ENCODE measurements around the gene ALOXE3. TPM values are rescaled to one million over a fixed set of nuclear protein-coding genes. Genes with fewer than 3 reads are reported as not detected.

The ALOXE3 gene
- total RNA-seq, 1 donor from 2014 or later = not detected

- no peaks in the 10 kb centered on the region for H3K36me3 Mint-ChIP-seq
- no peak overlapping the region for H3K27ac Mint-ChIP-seq
- no peak overlapping the region for H3K27ac ChIP-seq
- peaks cover 51% of the 10 kb centered on the region for H3K27me3 ChIP-seq
- no peaks in the 10 kb centered on the region for H3K79me2 ChIP-seq (ENCODE audit: low read depth)
- no peak for DNase-seq (ENCODE audit: low spot score)
- H3K27me3 Mint-ChIP-seq (ENCODE audit: insufficient read depth, low read depth) = peaks cover 21% of the 10 kb centered on the region
- no peak overlapping the region for H2AFZ ChIP-seq (replicated peaks)
- peaks cover 2% of the 10 kb centered on the region for H3K9me3 Mint-ChIP-seq
- no peaks in the 10 kb centered on the region for H4K20me1 ChIP-seq (ENCODE audit: low read depth)
- TF ChIP-seq EZH2 (IDR thresholded peaks at IDR 0.05) (no peak), EZH2phosphoT487 (IDR thresholded peaks at IDR 0.05) (no peak), CTCF (IDR thresholded peaks at IDR 0.05) (no peak)
- H3K4me2 ChIP-seq = no peak overlapping the region
- no peaks in the 10 kb centered on the region for H3K36me3 ChIP-seq
- H3K4me3 ChIP-seq = no peak overlapping the region
- no peaks in the 10 kb centered on the region for H3F3A ChIP-seq (ENCODE audit: low read depth)
- H3K9ac ChIP-seq = no peak overlapping the region
- H3K4me1 Mint-ChIP-seq = no peaks in the 10 kb centered on the region
- H3K9me3 ChIP-seq (ENCODE audit: low read depth) = no peaks in the 10 kb centered on the region
- H3K4me1 ChIP-seq = peaks cover 4% of the 10 kb centered on the region
- no peak overlapping the region for H3K4me3 Mint-ChIP-seq
Measured at GRCh38 chr17:8081876-8082275, 36.4 kb downstream of the ALOXE3 start.

- H3K36me3 Mint-ChIP-seq = no peaks in the 10 kb centered on the region
- H3F3A ChIP-seq (ENCODE audit: low read depth) = no peaks in the 10 kb centered on the region
- H3K9ac ChIP-seq = no peak overlapping the region
- no peak overlapping the region for H2AFZ ChIP-seq (replicated peaks)
- no peaks in the 10 kb centered on the region for H3K36me3 ChIP-seq
- no peaks in the 10 kb centered on the region for H3K79me2 ChIP-seq (ENCODE audit: low read depth)
- DNase-seq (ENCODE audit: low spot score) = no peak
- H3K27me3 Mint-ChIP-seq (ENCODE audit: insufficient read depth, low read depth) = peaks cover 28% of the 10 kb centered on the region
- H3K9me3 Mint-ChIP-seq = peaks cover 2% of the 10 kb centered on the region
- no peaks in the 10 kb centered on the region for H3K4me1 Mint-ChIP-seq
- TF ChIP-seq EZH2phosphoT487 (IDR thresholded peaks at IDR 0.05) = no peak
- no peak for TF ChIP-seq CTCF (IDR thresholded peaks at IDR 0.05)
- TF ChIP-seq EZH2 (IDR thresholded peaks at IDR 0.05) = no peak
- peak overlapping the region; percentile 89 for H3K4me2 ChIP-seq
- H3K27ac Mint-ChIP-seq = no peak overlapping the region
- H3K9me3 ChIP-seq (ENCODE audit: low read depth) = no peaks in the 10 kb centered on the region
- peak overlapping the region; percentile 90 for H3K4me3 Mint-ChIP-seq
- H3K4me1 ChIP-seq = peaks cover 4% of the 10 kb centered on the region
- no peaks in the 10 kb centered on the region for H4K20me1 ChIP-seq (ENCODE audit: low read depth)
- no peak overlapping the region for H3K4me3 ChIP-seq
- peaks cover 61% of the 10 kb centered on the region for H3K27me3 ChIP-seq
- H3K27ac ChIP-seq = no peak overlapping the region
Measured at GRCh38 chr17:8080799-8081219, 37.5 kb downstream of the ALOXE3 start.

GRCh38 chr17:8080208-8080798, 38.0 kb downstream of the ALOXE3 start:
- H3K27ac ChIP-seq = no peak overlapping the region
- H3K4me3 ChIP-seq = peak overlapping the region; percentile 69
- H3K4me1 Mint-ChIP-seq = no peaks in the 10 kb centered on the region
- H3K36me3 Mint-ChIP-seq = no peaks in the 10 kb centered on the region
- no peak for DNase-seq (ENCODE audit: low spot score)
- no peak overlapping the region for H2AFZ ChIP-seq (replicated peaks)
- H3K27me3 Mint-ChIP-seq (ENCODE audit: insufficient read depth, low read depth) = peaks cover 30% of the 10 kb centered on the region
- H3K4me1 ChIP-seq = peaks cover 4% of the 10 kb centered on the region
- H3K27me3 ChIP-seq = peaks cover 66% of the 10 kb centered on the region
- H3K4me2 ChIP-seq = peak overlapping the region; percentile 89
- TF ChIP-seq CTCF (IDR thresholded peaks at IDR 0.05) (no peak), EZH2 (IDR thresholded peaks at IDR 0.05) (peak; percentile 21), EZH2phosphoT487 (IDR thresholded peaks at IDR 0.05) (no peak)
- H3K9me3 ChIP-seq (ENCODE audit: low read depth) = no peaks in the 10 kb centered on the region
- no peaks in the 10 kb centered on the region for H3K79me2 ChIP-seq (ENCODE audit: low read depth)
- no peak overlapping the region for H3K27ac Mint-ChIP-seq
- no peaks in the 10 kb centered on the region for H4K20me1 ChIP-seq (ENCODE audit: low read depth)
- H3F3A ChIP-seq (ENCODE audit: low read depth) = no peaks in the 10 kb centered on the region
- peaks cover 2% of the 10 kb centered on the region for H3K9me3 Mint-ChIP-seq
- no peaks in the 10 kb centered on the region for H3K36me3 ChIP-seq
- peak overlapping the region; percentile 90 for H3K4me3 Mint-ChIP-seq
- no peak overlapping the region for H3K9ac ChIP-seq

All from neural progenitor cell (in vitro differentiated cells).